MCF 10A (cell line): ENCODE results near the gene STK35. TPM values are rescaled to one million over a fixed set of nuclear protein-coding genes. Genes with fewer than 3 reads are reported as not detected.

Experiments
- BruUV-seq: library from RNA; stranded (reverse); fragments of 400-500 nt; replicated peaks from 2 replicates; lab custom pipeline; 2021; lab: Mats Ljungman, UMichigan
- CTCF ChIA-PET: fragments of 300-600 bp; sonication (Branson Sonifier 250); formaldehyde crosslinking; extraction: SDS; loops from one replicate; lab custom pipeline; 2021; ENCODE audit warnings: antibody characterized with exemption, inconsistent platforms; lab: Yijun Ruan, JAX
- POLR2A ChIA-PET: fragments of 300-600, 350-650 bp; sonication (Branson Sonifier 250); formaldehyde crosslinking; extraction: SDS; loops from one replicate; lab custom pipeline; 2020; ENCODE audit warnings: antibody characterized with exemption, inconsistent platforms; lab: Yijun Ruan, JAX
- DNase-seq: peaks from one replicate; pipeline ENCODE4 v3.0.0-alpha.2; 2018; ENCODE audit not compliant: unreplicated experiment
- H3K27ac Mint-ChIP-seq: one replicate; pipeline ENCODE4 v1.8.0; 2022; ENCODE audit warnings: mild to moderate bottlenecking, low read depth, mixed read lengths; ENCODE audit not compliant: unreplicated experiment
- H3K27me3 Mint-ChIP-seq: one replicate; pipeline ENCODE4 v1.8.0; 2022; ENCODE audit warnings: mixed read lengths; ENCODE audit not compliant: insufficient read depth, unreplicated experiment
- H3K36me3 Mint-ChIP-seq: one replicate; pipeline ENCODE4 v1.8.0; 2022; ENCODE audit warnings: mild to moderate bottlenecking, moderate library complexity, mixed read lengths; ENCODE audit not compliant: insufficient read depth, unreplicated experiment
- H3K4me1 Mint-ChIP-seq: one replicate; pipeline ENCODE4 v1.8.0; 2022; ENCODE audit warnings: mixed read lengths; ENCODE audit not compliant: insufficient read depth, unreplicated experiment
- H3K4me3 Mint-ChIP-seq: one replicate; pipeline ENCODE4 v1.8.0; 2022; ENCODE audit warnings: mild to moderate bottlenecking, moderate library complexity, mixed read lengths; ENCODE audit not compliant: unreplicated experiment
- H3K9me3 Mint-ChIP-seq: one replicate; pipeline ENCODE4 v1.8.0; 2022; ENCODE audit warnings: mixed read lengths; ENCODE audit not compliant: unreplicated experiment
- intact Hi-C: fragments of 100-400 bp; cut with micrococcal nuclease; formaldehyde crosslinking; loops from 2 replicates; pipeline ENCODE4 v1.14.1; 2022
- total RNA-seq: library from RNA; stranded (reverse); gene quantifications from 2 replicates; pipeline ENCODE4 v1.2.3, GENCODE V29; 2022
- TF ChIP-seq, protein P1 (sequence below): fragments of 200-600 bp; IDR thresholded peaks from one replicate; pipeline ENCODE4 v1.8.0; 2022; ENCODE audit warnings: antibody characterized with exemption, mild to moderate bottlenecking; ENCODE audit not compliant: unreplicated experiment

STK35 gene
- total RNA-seq, 1 experiment from 2014 or later: 18.2 TPM

DNA sequence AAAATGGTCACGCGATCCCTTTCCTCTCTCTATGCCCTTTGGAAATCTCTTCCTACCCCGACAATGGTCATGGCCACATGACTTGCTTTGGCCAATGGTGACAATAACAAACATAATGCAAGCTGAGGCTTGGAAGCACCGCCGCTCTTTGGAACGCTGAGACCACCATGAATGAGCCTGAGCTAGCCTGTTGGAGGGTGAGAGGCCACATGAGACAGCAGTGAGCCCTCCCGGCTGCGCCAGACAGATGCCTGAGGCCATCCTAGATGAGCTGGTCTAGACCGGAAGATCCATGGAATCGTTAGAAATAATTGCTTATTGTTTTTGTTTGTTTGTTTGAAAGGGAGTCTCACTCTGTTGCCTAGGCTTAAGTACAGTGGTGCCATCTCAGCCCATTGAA is 64.2 kb downstream of the STK35 start:
- no peak for DNase-seq
- POLR2A ChIA-PET: interaction anchor here (0.6 to 1.0 kb wide), 2 partner anchors 58 to 64 kb away, joined by 3 read pairs; partner anchors contain the start of gene STK35
- CTCF ChIA-PET: interaction anchor here (0.7 kb wide), 1 partner anchor 57 kb away, joined by 3 read pairs; no protein-coding TSS in a partner anchor
- Mint-ChIP-seq H3K36me3 (no peaks in the 10 kb centered on the region), H3K9me3 (no peaks in the 10 kb centered on the region), H3K4me1 (peaks cover 6% of the 10 kb centered on the region), H3K27me3 (peaks cover 17% of the 10 kb centered on the region), H3K4me3 (no peak overlapping the region), H3K27ac (no peak overlapping the region)
- BruUV-seq: no TSS peak
- TF ChIP-seq, protein P1, sequence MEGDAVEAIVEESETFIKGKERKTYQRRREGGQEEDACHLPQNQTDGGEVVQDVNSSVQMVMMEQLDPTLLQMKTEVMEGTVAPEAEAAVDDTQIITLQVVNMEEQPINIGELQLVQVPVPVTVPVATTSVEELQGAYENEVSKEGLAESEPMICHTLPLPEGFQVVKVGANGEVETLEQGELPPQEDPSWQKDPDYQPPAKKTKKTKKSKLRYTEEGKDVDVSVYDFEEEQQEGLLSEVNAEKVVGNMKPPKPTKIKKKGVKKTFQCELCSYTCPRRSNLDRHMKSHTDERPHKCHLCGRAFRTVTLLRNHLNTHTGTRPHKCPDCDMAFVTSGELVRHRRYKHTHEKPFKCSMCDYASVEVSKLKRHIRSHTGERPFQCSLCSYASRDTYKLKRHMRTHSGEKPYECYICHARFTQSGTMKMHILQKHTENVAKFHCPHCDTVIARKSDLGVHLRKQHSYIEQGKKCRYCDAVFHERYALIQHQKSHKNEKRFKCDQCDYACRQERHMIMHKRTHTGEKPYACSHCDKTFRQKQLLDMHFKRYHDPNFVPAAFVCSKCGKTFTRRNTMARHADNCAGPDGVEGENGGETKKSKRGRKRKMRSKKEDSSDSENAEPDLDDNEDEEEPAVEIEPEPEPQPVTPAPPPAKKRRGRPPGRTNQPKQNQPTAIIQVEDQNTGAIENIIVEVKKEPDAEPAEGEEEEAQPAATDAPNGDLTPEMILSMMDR: no peak
- intact Hi-C loops: no loop called here

DNA sequence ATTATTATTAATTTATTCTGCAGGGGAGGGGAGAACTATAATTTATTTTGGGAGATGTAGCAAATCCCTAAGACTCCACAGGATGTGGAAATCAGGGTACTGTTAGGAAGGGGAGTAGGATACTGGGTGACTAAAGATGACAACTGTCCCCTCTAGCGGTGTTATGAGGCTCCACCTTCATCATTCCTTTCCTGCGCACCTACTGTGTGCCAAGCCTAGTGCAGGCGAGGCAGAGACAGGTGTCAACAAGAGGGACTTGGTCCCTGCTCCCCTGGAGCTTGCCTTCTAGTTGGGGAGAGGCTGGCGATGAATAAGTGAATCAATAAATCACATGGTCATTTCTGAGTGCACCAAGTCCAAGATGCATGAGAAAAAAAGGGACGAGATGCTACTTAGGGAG is 65.5 kb downstream of the STK35 start:
- no peaks in the 10 kb centered on the region for H3K36me3 Mint-ChIP-seq
- DNase-seq: no peak
- POLR2A ChIA-PET: no interaction called here
- H3K27ac Mint-ChIP-seq: no peak overlapping the region
- no peak overlapping the region for H3K4me3 Mint-ChIP-seq
- TF ChIP-seq, protein P1: no peak
- intact Hi-C loops: no loop called here
- H3K27me3 Mint-ChIP-seq: peaks cover 29% of the 10 kb centered on the region
- BruUV-seq: no TSS peak
- H3K9me3 Mint-ChIP-seq: no peaks in the 10 kb centered on the region
- peaks cover 3% of the 10 kb centered on the region for H3K4me1 Mint-ChIP-seq
- CTCF ChIA-PET: interaction anchor here (0.6 to 1.2 kb wide), 4 partner anchors 11 to 209 kb away, joined by 3 to 4 read pairs (median 3); no protein-coding TSS in a partner anchor

DNA sequence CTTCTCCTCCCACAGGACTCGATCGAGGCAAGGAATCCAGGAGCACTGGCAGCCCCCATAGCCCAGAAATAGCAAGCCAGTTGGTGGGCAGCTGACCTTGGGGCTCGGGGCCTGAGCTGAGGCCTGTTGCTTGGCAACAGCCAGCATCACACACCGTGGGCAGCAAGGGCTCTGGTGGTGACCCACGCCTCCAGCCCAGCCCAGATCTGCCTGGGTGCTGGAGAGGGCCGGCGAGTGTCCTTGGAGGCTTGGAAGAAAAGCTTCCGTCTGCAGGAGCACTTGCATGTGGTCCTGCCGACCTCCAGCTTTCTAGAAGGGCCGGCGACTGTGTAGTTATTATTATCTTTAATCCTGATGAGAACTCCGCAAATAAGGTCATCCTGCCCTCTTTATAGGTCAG is 67.3 kb downstream of the STK35 start:
- POLR2A ChIA-PET: no interaction called here
- no peaks in the 10 kb centered on the region for H3K9me3 Mint-ChIP-seq
- BruUV-seq: no TSS peak
- no peak overlapping the region for H3K4me3 Mint-ChIP-seq
- no peak overlapping the region for H3K27ac Mint-ChIP-seq
- no peaks in the 10 kb centered on the region for H3K36me3 Mint-ChIP-seq
- peaks cover 6% of the 10 kb centered on the region for H3K4me1 Mint-ChIP-seq
- intact Hi-C loops: no loop called here
- peaks cover 48% of the 10 kb centered on the region for H3K27me3 Mint-ChIP-seq
- DNase-seq: no peak
- CTCF ChIA-PET: interaction anchor here (1.0 to 3.2 kb wide), 3 partner anchors 11 to 203 kb away, joined by 3 to 16 read pairs (median 4); no protein-coding TSS in a partner anchor
- TF ChIP-seq, protein P1: no peak

DNA sequence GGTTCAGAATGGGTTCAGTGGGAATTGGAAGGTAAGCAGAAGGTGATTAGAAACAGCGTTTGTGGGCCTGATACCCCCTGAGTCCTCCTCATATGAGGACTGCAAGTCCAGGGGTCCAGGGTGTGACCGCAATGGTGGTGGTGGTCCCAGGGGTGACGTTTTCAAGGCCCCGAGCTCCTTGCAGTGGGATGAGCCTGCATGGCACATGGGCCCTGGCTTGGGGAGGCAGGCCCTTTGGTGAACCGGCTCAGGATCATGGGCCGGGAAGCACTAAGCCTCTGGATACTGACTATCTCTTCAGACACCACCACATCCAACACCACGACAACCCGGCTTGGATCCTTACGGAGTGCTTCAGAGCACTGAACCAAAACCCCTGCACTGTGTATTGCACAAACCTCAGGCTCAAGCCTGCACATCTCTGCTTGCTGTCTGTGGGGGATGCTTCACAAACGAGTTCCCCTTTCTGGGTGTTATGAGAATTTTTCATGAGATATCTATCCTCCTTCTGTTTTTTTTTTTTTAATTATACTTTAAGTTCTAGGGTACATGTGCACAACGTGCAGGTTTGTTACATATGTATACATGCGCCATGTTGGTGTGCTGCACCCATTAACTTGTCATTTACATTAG is 67.9 kb downstream of the STK35 start:
- H3K4me1 Mint-ChIP-seq: peaks cover 6% of the 10 kb centered on the region
- ChIA-PET POLR2A (no interaction called here), CTCF (interaction anchor here (1.0 to 3.2 kb wide), 3 partner anchors 10 to 203 kb away, joined by 3 to 16 read pairs (median 4); no protein-coding TSS in a partner anchor)
- intact Hi-C loops: loop anchor here (10.0 kb wide), 1 partner anchor 275 kb away; the partner anchor contains the start of gene SIRPA
- TF ChIP-seq, protein P1: no peak
- no TSS peak for BruUV-seq
- no peaks in the 10 kb centered on the region for H3K9me3 Mint-ChIP-seq
- no peak for DNase-seq
- no peak overlapping the region for H3K27ac Mint-ChIP-seq
- H3K36me3 Mint-ChIP-seq: no peaks in the 10 kb centered on the region
- peaks cover 54% of the 10 kb centered on the region for H3K27me3 Mint-ChIP-seq
- no peak overlapping the region for H3K4me3 Mint-ChIP-seq
